HG02885 (cell line): ENCODE results near the gene TOMM70.
"Not testable (repeated sequence)": the region's sequence is repeated elsewhere in the genome, so short reads cannot be mapped to it uniquely, and the experiment has no call there.

Source experiments
- ATAC-seq: cut with Tn5 transposase; IDR thresholded peaks from one replicate; pipeline ENCODE4 v1.9.1; 2021; ENCODE audit warnings: mild to moderate bottlenecking; ENCODE audit not compliant: unreplicated experiment, poor library complexity

The TOMM70 gene

DNA sequence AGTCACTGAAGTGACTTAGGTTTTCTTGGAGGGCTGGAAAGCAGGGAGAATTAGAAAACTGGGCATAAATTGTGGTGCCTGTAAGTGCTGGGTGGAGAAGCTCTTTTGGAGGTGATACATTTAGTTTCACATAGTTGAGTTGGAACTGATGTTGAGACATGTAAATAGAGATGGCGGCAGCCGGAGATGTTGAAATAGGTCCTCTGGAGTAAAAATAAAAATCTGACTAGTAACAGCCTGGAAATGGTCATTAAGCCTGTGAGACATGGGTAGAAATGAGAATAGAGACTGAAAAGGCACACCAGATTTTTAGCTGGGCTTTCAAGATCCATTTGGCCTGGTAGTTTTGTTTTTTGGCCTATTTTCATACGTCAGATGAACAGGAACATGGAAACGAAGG is 69.2 kb downstream of the TOMM70 start:
- no peak for ATAC-seq

DNA sequence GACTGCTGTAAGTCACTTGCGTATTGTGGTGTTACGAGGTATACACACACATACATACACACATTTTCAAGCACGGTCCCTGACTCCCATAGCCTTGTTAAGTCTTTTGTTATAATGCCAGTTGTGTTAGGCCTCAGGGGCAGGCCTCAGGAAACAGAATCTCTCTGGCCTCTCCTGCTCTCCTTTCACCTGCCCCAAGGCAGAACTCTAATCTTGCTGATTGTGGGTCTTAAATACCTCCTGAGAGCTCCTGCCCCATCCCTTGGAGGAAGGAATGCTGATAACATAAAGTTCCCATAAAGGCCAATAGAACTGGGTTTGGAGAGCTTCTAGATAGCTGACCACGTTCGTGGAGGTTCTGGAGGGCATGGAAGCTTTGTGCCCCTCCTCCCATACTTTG is 70.2 kb downstream of the TOMM70 start:
- no peak for ATAC-seq

DNA sequence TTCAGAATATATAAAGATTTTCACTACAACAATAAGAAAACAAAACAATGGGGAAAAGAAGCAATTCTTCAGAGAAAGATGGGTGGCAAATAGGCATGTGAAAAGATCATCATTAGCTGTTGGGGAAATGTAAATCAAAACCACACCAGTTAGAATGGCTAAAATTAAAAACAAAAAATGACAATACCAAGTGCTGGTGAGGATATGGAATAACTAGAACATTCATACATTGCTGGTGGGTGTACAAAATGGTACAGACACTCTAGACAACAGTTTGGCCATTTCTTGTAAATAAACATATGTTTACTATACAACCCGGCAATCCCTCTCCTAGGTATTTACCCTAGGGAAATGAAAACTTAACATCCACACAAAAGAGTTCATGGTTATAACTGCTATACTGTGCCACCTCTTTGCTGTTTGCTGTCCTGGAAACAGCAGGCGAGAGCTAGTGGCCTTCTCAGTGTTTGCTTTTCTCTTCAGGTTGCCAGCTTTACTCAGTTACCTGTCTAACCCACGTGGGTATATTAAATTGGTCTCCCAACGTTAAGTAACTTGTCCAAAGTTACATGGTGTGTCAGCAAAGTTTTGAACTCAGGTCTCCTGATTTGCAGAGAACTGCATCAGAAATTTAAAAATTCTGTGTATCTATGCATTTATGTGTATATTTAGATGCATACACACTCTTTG is 70.9 kb downstream of the TOMM70 start:
- ATAC-seq: no peak

DNA sequence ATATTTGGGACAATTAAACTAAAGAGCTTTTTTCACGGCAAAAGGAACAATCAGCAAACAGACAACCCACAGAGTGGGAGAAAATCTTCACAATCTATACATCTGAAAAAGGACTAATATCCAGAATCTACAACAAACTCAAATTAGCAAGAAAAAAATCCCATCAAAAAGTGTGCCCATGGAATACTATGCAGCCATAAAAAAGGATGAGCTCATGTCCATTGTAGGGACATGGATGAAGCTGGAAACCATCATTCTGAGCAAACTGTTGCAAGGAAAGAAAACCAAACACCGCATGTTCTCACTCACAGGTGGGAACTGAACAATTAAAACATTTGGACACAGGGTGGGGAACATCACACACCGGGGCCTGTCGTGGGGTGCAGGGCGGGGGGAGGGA is 73.5 kb downstream of the TOMM70 start:
- not testable (repeated sequence) for ATAC-seq

DNA sequence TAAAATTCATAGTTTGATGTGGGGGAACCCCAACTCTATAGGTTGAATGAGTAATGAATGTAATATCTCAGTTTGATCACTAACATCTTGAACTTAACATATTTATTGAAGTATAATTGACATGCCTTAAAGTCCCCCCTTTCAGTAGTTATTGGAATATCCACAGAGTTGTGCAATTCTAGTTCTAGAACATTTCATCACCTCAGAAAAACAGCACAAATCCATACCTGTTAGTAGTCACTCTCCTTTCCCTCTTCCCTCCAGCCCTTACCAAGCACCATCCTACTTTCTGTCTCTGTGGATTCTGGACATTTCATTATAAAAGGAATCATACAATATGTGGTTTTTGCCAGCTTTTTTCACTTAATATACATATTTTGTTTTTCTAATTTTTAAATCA is 75.1 kb downstream of the TOMM70 start:
- ATAC-seq: no peak

DNA sequence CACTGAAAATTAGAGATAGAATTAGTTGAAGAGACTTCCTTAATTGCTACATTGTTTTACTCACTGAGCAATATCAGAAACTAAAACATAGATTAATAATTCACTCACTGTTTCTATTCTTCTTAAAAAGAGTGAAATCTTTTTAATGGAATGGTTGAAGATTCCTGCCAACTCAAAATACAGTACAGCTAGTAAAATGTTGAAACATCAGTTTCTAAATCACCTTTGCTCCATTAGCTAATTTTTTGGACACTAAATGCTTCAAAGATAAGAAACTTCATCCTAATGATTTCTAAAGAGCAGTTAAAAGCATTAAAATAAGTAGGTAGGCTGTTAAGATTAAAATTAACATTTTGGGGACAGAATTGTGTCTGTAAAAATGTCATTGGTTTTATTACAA is 76.8 kb downstream of the TOMM70 start:
- no peak for ATAC-seq

DNA sequence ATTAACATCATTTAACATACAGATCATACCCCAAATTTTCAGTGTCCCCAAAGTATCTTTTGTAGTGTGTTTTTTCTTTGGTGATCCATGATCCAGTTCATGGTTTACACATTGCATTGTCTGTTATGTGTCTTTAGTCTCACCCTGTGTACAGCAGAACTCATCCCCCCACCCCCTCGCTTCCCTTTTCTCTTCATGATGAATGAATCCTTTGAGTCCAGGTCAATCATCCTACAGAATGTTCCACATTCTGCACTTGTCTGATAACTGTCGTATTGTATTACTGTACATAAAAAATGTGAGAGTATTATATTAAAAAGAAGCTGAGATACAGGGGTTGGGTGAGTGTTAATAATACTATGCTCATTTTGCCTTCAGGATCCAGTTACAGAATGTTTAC is 80.9 kb downstream of the TOMM70 start:
- ATAC-seq: no peak

DNA sequence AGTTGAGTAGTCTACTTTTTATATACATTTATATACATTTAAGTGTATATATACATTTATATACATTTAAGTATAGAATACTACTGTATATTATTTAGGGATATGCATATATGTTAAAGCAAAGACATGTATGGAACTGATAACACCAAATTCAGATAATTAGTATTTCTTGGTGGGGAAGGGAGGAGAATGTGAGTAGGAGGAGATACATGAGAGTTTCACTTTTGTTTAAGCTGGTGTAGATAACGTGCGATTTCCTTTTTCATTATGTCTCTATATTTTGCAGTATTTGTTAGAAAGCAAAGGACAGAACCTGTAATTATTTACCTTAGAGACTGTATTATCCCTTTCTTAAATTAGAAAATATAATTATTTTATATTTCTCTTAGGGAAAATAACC is 83.0 kb downstream of the TOMM70 start:
- peak; percentile 78 for ATAC-seq

DNA sequence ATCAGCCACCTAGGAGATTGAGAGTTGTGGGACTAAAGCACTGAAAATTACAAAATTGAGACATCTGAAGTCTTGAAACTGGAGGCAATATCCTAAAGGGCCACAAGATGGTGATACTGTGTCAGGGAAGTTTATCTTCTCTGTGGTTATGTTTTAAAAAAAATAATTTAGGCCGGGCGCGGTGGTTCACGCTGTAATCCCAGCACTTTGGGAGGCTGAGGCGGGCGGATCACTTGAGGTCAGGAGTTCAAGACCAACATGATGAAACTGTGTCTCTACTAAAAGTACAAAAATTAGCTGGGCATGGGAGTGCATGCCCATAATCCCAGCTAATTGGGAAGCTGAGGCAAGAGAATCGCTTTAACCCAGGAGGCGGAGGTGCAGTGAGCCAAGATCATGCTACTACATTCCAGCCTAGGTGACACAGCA is 84.2 kb downstream of the TOMM70 start:
- peak; percentile 58 for ATAC-seq
